Neural cell (in vitro differentiated cells): Measurements from ENCODE around the gene PTPRT.

Source experiments
- EP300 ChIP-seq: fragments of 450-650 bp; conservative IDR thresholded peaks from 2 replicates; pipeline ENCODE4 v1.6.1; 2014; ENCODE audit warnings: antibody characterized with exemption, mild to moderate bottlenecking, moderate library complexity; ENCODE audit not compliant: poor library complexity, severe bottlenecking
- POLR2AphosphoS5 ChIP-seq: IDR thresholded peaks from 2 replicates; pipeline ENCODE4 v1.6.1; 2012
- TF ChIP-seq, protein P1 (sequence below): fragments of 450-650 bp; IDR thresholded peaks from 2 replicates; pipeline ENCODE4 v1.5.1; 2014; ENCODE audit warnings: antibody characterized with exemption, mild to moderate bottlenecking, moderate library complexity; ENCODE audit not compliant: poor library complexity, severe bottlenecking

DNA sequence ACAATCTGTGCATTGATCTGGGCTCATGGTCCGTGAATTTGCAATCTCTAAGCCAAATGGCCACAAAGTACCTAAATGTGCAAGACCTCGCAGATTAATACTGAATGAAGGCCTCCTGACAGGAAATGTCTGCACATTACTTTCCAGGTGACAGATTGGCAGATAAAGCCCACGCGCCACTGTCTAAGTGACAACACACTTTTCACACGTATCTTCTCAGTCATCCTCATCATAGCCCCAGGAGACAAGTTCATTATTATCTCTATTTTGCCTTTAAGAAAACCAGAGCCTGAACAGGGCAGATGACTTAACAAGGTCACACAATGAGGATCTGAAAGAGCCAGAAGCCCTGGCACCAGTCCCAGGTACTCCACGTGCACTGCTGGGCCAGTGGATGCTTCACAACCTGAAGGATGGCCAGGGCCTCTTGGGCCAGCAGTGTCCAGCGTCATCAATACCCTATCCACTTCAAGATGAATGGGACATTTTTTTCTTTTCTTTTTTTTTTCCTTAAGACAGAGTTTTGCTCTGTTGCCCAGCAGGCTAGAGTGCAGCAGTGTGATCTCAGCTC, 266.3 kb downstream of the PTPRT start:
- TF ChIP-seq EP300 (peak; percentile 97), POLR2AphosphoS5 (peak; percentile 90)
- TF ChIP-seq, protein P1, sequence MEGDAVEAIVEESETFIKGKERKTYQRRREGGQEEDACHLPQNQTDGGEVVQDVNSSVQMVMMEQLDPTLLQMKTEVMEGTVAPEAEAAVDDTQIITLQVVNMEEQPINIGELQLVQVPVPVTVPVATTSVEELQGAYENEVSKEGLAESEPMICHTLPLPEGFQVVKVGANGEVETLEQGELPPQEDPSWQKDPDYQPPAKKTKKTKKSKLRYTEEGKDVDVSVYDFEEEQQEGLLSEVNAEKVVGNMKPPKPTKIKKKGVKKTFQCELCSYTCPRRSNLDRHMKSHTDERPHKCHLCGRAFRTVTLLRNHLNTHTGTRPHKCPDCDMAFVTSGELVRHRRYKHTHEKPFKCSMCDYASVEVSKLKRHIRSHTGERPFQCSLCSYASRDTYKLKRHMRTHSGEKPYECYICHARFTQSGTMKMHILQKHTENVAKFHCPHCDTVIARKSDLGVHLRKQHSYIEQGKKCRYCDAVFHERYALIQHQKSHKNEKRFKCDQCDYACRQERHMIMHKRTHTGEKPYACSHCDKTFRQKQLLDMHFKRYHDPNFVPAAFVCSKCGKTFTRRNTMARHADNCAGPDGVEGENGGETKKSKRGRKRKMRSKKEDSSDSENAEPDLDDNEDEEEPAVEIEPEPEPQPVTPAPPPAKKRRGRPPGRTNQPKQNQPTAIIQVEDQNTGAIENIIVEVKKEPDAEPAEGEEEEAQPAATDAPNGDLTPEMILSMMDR, result no peak
